Frontal cortex (tissue), 4 donors: ENCODE measurements around the gene HIF1A. TPM values are rescaled to one million over a fixed set of nuclear protein-coding genes. Genes with fewer than 3 reads are reported as not detected.
"Not testable (repeated sequence)": the region's sequence is repeated elsewhere in the genome, so short reads cannot be mapped to it uniquely, and the experiment has no call there.

ENCODE experiments used
- DNase-seq, 2 donors: peaks; one replicate each; pipeline ENCODE4 v3.0.0; 2012; ENCODE audit warnings: low spot score in 2 of 2
- FAIRE-seq: peaks from 2 replicates; lab custom pipeline; 2012; peaks lifted over from hg19 to GRCh38; lab: Jason Lieb, UNC
- total RNA-seq: library from RNA; depleted of rRNA; stranded (reverse); fragments of >200 nt; gene quantifications from one replicate; pipeline ENCODE4 v1.2.3, GENCODE V29; 2014
- donor health status: control.
- donor health status: control.
- donor health status: control.

The HIF1A gene
- total RNA-seq, 1 donor from 2014 or later, result 151 TPM

DNA sequence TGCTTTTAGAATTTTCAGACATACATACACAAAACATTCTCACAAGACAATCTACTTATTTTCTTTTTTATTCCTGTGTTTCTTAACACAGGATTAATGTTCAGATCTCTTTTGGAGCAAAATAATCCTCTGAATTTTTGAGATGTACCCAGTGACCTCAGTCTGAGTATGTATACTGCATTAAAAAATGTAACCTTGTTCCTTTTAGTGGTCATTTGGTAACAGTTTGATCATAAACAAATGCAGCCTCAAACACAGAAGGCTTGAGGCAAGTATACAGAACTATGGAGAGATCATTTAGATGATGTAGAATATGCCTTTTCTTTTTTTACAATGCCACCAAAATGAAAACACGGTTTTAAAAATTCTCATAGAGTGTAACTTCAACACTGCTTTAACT lies 9.7 kb downstream of the HIF1A start:
- no peak for FAIRE-seq
- DNase-seq, result no peak

DNA sequence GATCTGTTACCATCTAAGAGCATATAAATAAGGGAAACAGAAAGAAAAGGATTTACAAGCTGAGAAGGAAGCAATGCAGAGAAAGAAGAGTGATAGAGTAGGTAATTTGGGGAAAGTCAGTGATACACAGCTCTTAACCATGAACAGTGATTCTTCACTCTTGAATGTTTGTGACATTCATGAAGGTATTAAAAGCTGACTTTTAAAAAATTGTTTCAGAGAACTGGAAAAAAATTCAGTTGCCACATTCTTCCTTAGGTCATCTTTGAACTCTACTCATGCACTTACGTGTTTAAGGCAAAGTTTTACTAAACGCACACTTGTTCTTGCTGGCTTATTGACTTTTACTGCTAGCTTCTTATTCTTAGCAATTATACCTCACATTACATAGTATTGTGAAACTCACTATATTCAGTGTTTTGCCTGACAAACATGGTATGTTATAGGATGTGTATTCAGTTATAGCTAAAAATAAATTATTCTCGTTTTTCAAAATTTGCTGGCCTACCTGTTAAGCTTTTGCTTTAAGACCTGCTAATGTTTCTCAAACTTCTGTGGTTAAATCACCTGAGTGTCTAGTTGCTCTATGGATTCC lies 10.9 kb downstream of the HIF1A start:
- no peak for DNase-seq
- no peak for FAIRE-seq

DNA sequence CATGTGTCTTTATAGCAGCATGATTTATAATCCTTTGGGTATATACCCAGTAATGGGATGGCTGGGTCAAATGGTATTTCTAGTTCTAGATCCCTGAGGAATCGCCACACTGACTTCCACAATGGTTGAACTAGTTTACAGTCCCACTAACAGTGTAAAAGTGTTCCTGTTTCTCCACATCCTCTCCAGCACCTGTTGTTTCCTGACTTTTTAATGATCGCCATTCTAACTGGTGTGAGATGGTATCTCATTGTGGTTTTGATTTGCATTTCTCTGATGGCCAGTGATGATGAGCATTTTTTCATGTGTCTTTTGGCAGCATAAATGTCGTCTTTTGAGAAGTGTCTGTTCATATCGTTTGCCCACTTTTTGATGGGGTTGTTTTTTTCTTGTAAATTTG lies 12.5 kb downstream of the HIF1A start:
- DNase-seq, FAIRE-seq: not testable (repeated sequence)

DNA sequence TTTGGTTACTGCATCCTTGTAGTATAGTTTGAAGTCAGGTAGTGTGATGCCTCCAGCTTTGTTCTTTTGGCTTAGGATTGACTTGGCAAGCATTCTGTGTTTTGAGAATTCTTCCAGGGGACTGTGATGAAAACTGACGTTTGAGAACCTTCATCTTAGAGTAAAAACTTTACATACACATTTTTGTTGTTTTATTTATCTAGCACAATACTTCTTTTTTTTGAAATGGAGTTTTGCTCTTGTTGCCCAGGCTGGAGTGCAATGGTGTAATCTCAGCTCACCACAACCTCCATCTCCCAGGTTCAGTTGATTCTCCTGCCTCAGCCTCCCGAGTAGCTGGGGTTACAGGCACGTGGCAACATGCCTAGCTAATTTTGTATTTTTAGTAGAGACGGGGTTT lies 13.4 kb downstream of the HIF1A start:
- not testable (repeated sequence) for DNase-seq, FAIRE-seq

DNA sequence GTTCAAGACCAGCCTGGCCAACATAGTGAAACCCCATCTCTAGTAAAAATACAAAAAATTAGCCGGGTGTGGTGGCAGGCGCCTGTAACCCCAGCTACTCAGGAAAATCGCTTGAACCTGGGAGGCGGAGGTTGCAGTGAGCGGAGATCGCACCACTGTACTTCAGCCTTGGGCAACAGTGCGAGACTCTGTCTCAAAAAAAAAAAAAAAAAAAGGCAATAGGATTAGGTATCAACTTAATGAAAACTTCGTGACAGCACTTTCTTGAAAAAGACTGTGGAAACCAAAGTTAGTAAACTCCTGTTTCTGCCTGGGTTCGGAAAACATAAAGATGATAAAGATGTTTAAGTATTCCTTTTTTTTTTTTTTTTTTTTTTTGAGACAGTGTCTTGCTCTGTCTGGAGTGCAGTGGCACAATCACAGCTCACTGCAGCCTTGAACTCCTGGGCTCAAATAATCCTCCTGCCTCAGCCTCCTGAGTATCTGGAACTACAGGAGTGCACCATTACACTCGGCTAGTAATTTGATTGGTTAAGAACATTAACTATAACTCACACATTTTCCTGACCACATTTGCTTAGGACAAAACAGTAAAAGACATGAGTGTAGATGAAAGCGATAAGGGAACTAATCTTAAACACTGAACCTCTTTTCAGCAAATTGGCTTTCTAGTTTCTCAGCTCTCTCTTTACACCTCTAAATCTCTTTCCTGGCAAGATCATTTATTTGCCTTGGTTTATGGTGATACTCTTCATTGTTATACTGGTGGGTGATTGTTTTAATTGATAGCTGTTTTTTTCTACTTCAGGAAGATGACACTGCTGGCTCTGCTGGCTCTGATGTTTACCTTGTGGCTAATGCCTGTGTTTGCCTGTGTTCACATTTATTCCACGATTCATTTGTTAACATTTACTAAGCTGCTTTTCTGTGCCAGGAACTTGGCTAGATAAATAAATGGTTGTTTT lies 15.8 kb downstream of the HIF1A start:
- FAIRE-seq, result no peak
- no peak for DNase-seq

DNA sequence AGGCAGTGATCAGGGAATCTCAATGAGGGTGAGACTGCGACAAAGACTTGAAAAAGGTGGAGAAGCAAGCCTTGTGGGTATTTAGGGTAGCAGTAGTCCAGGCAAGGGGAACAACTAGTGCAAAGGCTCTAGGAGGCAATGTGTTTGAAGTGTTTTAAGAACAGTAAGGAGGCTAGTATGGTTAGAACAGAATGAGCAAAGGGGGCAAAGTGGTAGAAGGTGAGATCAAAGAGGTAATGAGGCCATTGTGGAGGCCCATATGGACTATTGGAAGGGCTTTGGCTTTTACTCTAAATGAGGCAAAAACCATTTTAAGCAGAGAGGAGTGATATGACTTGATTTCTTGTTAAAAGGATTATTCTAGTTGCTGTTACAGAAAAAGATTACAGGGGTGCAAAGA lies 16.8 kb downstream of the HIF1A start:
- DNase-seq (no peak), FAIRE-seq (no peak)

DNA sequence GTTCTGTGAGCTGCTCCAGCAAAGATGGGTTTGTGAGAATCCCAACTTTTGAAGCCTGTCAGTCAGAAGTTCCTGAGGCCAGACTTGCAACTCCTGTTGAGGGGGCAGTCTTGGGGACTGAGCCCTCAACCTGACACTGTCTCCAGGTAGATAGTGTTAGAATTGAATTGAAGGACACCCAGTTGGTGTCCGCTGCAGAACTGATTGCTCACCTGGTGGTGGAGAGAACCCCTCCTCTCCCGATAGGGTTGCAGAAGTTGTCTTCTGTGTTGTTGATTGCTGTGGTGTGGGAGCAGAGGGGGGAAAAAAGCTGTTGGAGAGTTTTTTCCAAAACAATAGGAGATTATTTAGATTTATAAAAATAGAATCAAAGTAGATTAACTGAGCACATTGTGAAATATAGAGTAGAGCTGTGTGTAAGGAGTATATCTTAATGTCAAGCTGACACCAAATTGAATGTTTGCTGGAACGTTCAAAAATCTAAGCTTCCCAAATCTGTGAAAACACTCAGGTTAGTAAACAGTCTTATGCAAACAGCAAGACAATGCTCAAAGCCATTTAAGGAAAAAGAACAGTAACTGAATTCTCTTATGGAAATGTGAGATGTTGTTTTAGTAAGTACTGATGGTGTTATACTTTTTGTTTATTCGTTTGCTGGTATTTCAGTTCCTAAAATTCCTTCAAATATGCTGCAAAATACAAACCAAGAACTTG lies 18.6 kb downstream of the HIF1A start:
- DNase-seq, result no peak
- no peak for FAIRE-seq

DNA sequence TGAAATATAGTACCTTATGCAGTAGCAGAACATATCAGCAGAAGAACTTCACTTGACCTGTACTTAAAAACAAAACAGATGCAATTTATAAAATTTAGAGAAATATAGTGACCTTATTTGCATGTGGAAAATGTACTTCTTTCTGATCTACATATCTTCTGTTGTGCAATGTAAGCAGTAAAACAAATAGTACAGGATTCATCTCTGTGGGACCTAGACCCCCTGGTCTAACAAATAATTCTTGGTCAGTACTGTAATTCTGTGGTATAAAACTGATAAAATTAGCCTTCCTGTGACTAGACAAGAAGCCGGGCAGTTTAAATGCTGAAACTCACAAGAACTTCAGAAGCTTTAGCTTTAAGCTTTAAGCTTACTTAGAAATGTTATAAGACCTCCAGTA lies 21.6 kb downstream of the HIF1A start:
- DNase-seq, result no peak
- FAIRE-seq, result no peak

DNA sequence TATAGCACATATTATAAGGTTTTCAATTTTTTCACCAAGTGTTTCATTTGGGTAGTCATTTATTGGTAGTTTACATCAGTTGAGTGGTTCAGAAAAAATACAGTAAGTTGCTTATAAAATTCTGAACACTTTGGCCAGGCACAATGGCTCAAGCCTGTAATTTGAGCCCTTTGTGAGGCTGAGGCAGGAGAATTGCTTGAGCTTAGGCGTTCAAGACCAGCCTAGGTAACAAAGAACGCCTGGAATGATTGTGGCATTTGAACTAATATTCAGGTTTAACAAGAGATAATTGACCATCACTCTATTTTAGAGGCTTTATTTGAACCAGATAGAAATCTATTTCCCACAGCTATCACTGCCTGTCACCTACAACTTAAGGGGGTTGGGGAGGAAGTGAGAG lies 22.7 kb downstream of the HIF1A start:
- DNase-seq, result no peak
- no peak for FAIRE-seq

DNA sequence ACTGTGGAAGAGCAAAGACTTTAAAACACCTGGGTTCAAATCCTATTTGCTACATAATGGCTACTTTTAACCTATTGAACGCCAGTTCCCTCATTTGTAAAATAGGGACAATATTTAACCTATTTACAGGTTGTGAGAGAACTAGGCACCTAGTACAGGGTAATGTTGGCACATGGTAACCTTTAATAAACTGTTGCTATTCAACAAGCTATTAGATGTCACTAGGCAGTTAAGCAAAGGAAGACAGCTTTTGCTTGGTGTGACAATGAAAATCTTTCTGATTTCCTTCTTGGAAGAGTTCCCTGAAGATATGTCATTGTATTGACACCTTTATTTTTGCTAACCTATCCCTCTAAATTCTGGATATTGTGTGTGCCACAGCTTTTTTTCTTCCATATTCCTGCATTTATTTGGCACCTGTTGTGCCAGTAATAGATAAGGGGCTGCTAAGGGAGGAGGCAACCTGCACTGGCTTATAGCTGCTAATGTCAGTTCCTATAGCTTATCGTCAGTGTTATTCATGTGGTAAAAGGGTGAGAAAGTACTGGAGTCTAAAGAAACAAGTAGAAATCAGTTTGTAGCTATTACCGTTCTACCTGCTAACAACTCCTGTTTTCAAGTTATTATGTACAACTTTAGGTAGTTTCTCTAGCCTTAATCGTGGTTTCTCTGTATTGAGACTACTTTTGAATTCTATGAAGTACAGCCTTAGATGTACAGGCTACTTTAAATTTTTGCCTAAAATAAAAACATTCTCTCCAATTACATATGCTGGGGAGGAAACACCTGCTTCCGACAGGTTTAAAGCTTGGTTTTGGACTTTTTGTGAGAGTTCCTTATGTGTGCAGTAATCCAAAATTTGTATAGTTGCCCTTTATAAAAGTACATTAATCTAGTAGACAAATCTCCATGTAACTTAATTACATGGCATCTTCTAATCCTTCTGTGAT lies 24.3 kb downstream of the HIF1A start:
- FAIRE-seq, result no peak
- no peak for DNase-seq

DNA sequence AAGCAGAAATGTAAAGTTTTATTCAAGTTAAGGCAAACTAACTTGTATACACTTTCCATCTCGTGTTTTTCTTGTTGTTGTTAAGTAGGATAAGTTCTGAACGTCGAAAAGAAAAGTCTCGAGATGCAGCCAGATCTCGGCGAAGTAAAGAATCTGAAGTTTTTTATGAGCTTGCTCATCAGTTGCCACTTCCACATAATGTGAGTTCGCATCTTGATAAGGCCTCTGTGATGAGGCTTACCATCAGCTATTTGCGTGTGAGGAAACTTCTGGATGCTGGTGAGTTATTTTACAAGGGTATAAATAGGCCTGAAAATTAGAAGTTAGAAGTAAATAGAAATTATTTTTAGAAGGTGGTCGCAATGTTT lies 25.0 kb downstream of the HIF1A start:
- no peak for DNase-seq
- FAIRE-seq, result no peak

DNA sequence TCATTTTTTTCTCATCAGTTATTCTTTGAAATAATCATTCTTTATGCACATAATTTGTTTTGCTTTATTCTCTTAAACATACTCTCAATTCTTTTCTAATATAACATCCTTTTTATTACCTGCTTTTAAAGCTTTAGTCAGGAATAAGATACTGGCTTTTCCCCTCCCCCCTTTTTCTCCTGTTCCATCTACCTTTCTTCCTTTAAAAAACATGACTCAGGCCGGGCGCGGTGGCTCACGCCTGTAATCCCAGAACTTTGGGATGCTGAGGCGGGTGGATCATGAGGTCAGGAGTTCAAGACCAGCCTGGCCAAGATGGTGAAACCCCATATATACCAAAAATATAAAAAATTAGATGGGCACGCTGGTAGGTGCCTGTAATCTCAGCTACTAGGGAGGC lies 25.4 kb downstream of the HIF1A start:
- no peak for DNase-seq
- no peak for FAIRE-seq

DNA sequence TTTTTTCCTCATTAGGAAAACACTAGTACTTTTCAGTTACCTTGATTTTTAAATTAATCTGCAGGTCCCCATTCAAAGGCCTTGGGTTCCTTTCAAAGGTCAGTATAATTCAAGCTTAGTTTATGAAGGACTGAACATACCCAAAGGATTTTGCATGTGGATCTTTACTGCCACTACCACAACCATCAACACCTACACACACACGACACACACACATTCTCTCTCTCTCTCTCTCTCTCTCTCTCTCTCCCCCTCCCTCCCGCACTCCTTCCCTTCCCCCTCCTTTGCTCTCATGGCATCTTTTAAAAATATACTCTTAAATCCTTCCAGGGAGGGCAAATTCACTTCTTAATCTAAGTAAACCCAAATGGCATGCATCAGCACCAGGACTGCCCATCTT lies 28.8 kb downstream of the HIF1A start:
- DNase-seq (no peak), FAIRE-seq (no peak)

DNA sequence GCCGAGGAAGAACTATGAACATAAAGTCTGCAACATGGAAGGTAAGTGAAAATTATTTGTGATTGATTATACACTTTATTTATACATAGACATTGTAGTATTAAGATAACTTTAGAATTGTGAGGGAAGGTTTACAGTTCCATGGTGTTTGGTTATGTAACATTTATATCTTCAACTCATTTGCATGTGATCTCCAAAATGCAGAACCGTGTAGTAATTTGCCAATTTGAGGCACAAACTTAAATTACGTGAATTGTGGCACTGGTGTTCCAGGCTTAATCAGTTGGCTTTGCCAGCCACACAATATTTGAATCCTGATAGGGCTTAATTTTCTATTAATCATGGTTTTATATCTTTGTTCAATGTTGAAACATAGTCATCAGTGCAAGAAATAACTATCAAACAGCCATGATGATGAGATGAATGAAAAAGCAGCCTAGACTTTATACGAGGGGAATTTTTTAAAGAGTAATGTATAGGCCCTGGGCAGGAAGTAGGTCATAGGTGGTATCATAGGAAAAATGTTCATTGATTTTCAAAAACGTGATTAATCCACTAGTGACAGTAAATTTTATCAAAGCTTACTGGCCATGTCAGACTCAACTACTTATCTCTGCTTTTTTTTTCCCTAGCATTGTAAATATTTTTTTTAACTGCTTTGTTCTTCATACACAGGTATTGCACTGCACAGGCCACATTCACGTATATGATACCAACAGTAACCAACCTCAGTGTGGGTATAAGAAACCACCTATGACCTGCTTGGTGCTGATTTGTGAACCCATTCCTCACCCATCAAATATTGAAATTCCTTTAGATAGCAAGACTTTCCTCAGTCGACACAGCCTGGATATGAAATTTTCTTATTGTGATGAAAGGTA lies 31.7 kb downstream of the HIF1A start:
- DNase-seq (no peak), FAIRE-seq (no peak)

DNA sequence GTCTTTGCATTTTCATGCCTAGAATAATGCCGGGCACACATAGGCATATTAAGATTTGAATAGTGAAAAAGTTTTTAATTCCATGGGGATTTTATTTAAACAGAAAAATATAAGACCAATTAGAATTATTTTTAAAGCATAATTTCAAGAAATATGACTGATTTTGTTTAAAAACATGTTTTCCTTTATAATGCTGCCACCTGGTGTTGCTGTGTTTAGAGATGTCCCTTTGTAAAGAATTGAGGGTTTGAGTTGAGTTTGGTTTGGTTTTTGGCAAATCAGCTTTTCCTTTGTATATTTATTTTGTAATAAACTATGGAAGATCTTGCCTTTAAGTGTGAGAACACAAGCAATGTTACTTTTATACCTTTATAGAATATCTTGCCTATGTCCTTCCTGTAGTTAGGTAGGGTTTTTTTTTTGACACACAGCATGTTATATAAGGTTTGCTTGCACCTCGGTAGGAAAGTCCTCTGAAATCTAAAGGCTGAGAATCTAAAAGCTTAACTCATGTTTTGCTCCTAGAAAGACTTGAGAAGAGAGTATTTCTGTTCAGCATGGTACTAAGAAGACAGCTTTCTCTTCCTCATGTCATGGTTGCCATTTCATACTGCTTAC lies 35.6 kb downstream of the HIF1A start:
- DNase-seq (no peak), FAIRE-seq (peak; percentile 92)

DNA sequence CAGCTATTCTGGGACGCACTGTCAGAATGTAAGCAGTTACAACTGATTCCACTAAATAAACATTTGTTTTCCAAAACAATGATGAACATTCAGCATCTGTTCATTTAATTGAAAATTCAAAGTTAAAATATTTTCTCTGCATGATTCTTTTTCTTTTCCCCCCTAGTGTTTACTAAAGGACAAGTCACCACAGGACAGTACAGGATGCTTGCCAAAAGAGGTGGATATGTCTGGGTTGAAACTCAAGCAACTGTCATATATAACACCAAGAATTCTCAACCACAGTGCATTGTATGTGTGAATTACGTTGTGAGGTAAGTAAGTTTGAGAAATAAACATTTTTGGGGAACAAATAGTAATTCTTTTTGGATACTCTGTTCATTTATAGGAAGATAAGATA lies 38.7 kb downstream of the HIF1A start:
- FAIRE-seq (no peak), DNase-seq (no peak)

DNA sequence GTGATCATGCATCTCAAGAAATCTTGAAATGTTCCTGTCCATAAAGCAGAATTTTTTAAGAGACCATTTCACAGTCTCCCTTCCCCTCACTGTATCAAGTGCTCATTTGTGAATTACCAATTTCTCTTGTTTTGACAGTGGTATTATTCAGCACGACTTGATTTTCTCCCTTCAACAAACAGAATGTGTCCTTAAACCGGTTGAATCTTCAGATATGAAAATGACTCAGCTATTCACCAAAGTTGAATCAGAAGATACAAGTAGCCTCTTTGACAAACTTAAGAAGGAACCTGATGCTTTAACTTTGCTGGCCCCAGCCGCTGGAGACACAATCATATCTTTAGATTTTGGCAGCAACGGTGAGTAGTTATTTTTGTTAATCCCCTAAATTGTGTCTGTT lies 41.4 kb downstream of the HIF1A start:
- DNase-seq (no peak), FAIRE-seq (no peak)

DNA sequence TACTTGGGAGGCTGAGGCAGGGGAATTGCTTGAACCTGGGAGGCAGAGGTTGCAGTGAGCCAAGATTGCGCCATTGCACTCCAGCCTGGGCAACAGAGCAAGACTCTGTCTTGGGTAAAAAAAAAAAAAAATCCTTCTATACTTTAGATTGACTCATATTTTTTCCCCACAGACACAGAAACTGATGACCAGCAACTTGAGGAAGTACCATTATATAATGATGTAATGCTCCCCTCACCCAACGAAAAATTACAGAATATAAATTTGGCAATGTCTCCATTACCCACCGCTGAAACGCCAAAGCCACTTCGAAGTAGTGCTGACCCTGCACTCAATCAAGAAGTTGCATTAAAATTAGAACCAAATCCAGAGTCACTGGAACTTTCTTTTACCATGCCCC lies 42.6 kb downstream of the HIF1A start:
- FAIRE-seq (no peak), DNase-seq (no peak)
